Mucosa of rectum (tissue), 2 donors: ENCODE results near the gene PARD3B.

ENCODE experiments used
- H3K27ac ChIP-seq, 2 donors: one replicate each; pipeline ENCODE4 v1.7.0; 2013; ENCODE audit warnings: inconsistent platforms in 2 of 2, low read depth in 2 of 2, low read length in 2 of 2
- H3K27me3 ChIP-seq, 2 donors: one replicate each; pipeline ENCODE4 v1.7.0; 2013; ENCODE audit warnings: low read length in 2 of 2; ENCODE audit not compliant: control insufficient read depth in 2 of 2, insufficient read depth in 2 of 2
- H3K36me3 ChIP-seq, 2 donors: one replicate each; pipeline ENCODE4 v1.7.0; 2013; ENCODE audit warnings: low read length in 2 of 2; ENCODE audit not compliant: control insufficient read depth in 2 of 2, insufficient read depth in 2 of 2
- H3K4me1 ChIP-seq, 2 donors: one replicate each; pipeline ENCODE4 v1.7.0; 2013; ENCODE audit warnings: low read length in 2 of 2, mild to moderate bottlenecking in 1 of 2; ENCODE audit not compliant: control insufficient read depth in 2 of 2, insufficient read depth in 2 of 2
- H3K4me3 ChIP-seq, 2 donors: one replicate each; pipeline ENCODE4 v1.7.0; 2013; ENCODE audit warnings: low read length in 2 of 2
- H3K9ac ChIP-seq, 2 donors: one replicate each; pipeline ENCODE4 v1.7.0; 2013; ENCODE audit warnings: low read length in 2 of 2, low read depth in 1 of 2, mild to moderate bottlenecking in 1 of 2
- H3K9me3 ChIP-seq, 2 donors: one replicate each; pipeline ENCODE4 v1.7.0; 2013; ENCODE audit warnings: low read length in 2 of 2; ENCODE audit not compliant: control insufficient read depth in 2 of 2
- donor health status: healthy.
- donor health status: Normal muscosa, but diverticular disease.

PARD3B gene

DNA sequence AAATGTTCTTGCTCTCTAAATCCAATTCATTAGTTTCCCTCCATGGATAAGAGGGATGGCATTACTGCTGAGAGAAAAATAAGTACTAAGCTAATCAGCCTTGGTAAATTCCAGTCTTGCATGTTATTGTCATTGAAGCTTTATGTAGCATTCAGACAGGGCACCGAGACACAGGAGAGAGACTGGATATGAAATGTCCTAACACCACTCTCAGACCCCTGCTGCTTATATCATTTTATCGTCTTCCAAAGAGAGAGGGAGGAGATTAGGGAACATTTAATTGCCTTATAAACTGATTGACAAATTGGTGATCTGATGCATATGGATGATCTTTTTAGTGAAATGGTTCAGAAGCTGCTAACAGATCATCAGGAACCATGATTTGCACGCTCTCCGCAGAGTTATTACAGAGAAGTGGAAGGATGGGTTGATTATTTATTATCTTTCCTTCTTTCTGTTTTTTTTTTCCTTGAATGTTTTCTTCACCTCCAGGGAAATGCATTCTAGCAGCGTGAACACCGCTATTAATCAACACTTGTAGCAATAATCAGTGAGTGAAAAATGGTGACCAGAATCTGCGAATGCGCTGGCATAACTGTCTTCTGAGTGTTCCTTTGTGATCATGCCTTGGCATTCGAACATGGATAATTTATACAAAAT is 986.3 kb downstream of the PARD3B start:
- H3K9ac ChIP-seq: no peak overlapping the region
- H3K27me3 ChIP-seq: no peaks in the 10 kb centered on the region
- no peak overlapping the region for H3K4me3 ChIP-seq
- no peaks in the 10 kb centered on the region for H3K4me1 ChIP-seq
- no peaks in the 10 kb centered on the region for H3K9me3 ChIP-seq
- H3K36me3 ChIP-seq: no peaks in the 10 kb centered on the region
- H3K27ac ChIP-seq: no peak overlapping the region

DNA sequence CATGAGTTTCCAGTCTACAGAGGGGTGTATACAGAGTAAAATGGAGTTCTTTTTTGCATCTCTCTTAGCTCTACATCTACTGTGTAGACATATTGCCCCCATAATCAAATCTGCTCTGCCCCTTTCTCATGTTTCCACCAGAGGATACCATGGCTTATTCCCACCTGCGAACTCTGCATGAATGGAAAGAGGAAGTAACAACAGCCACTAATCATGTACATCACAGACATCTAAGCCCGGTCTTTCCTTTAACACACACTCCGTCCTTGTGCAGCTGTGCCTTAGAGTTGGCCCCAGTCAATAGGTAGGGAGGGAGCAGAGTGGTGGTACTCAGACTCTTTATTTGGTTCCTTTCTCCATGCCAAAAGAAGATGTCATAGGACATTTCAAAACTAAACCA is 989.7 kb downstream of the PARD3B start:
- Histone ChIP-seq H3K4me3 (no peak overlapping the region), H3K36me3 (no peaks in the 10 kb centered on the region), H3K9me3 (no peaks in the 10 kb centered on the region), H3K9ac (no peak overlapping the region), H3K4me1 (no peaks in the 10 kb centered on the region), H3K27me3 (no peaks in the 10 kb centered on the region), H3K27ac (no peak overlapping the region)

DNA sequence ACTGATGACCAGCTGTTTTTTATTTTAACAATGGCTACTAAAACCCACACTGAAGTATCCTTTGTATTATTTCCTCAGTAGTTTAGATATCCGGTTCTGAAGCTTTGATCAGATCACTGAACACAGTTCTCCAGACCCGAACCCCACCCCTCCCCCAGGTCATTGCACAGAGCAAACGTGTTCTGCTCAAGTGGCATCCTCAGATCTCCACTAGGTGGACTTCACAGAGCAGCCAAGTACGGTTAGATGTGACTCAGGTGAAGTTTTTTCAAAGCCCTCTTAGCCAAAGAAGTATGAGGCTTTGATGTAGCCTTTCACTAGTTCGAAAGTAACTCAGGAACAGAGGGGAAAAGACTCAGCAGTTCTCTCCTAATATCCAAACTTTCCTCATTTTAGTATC is 994.3 kb downstream of the PARD3B start:
- H3K27ac ChIP-seq: no peak overlapping the region

DNA sequence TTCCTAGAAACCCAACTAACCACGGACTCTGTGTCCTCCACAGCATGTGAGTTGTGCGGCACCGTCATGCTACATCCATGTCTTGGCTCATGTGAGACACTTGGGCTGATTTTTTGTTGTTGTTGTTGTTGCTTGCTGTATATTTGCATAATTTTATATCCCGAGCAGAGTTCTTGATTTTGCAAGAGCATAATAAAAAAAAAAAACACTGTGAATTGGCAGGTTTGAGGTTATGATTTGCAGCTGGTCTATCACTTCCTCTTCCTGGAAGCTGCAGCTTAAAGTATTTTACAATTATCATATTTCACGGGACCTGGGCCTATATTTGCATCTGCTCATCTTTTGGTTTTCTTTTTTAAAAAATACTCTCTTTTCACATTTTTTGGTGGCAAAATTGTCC is 994.8 kb downstream of the PARD3B start:
- no peak overlapping the region for H3K9ac ChIP-seq
- H3K4me3 ChIP-seq: no peak overlapping the region
- no peaks in the 10 kb centered on the region for H3K4me1 ChIP-seq
- no peak overlapping the region for H3K27ac ChIP-seq
- no peaks in the 10 kb centered on the region for H3K27me3 ChIP-seq
- H3K36me3 ChIP-seq: no peaks in the 10 kb centered on the region
- H3K9me3 ChIP-seq: no peaks in the 10 kb centered on the region

More for the DNA sequence above, 994.3 kb downstream of the PARD3B start:
- no peaks in the 10 kb centered on the region for H3K4me1 ChIP-seq
- H3K9me3 ChIP-seq: no peaks in the 10 kb centered on the region
- no peaks in the 10 kb centered on the region for H3K27me3 ChIP-seq
- no peak overlapping the region for H3K4me3 ChIP-seq
- H3K9ac ChIP-seq: no peak overlapping the region
- no peaks in the 10 kb centered on the region for H3K36me3 ChIP-seq

DNA sequence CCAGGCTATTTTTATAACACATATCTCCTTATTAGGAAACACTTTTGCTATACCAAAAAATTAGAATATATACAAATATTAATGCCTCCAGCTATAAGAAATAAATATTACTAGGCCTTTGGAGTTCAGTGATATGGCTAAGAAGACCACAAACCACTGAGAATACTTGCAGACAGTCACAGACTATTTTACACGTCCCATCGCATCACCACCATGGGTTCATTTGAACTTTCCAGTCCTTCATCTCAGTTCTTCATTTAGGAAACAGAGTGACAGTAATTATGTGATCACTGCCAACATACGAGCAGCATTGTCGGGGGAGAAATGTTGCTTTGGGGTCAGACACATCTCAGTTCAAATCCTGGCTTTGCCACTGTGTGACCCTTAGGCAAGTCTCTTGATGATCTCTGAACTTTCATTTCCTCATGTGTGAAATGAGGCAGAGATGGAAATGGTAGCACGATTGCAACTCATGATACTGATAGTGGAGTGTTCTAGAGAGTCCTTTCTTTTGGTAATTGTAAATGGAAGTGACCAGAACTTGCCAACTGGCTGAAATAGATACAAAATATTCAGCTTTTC is 998.1 kb downstream of the PARD3B start:
- Histone ChIP-seq H3K27ac (no peak overlapping the region), H3K9me3 (no peaks in the 10 kb centered on the region), H3K4me3 (no peak overlapping the region), H3K4me1 (no peaks in the 10 kb centered on the region), H3K27me3 (no peaks in the 10 kb centered on the region), H3K9ac (no peak overlapping the region), H3K36me3 (no peaks in the 10 kb centered on the region)

DNA sequence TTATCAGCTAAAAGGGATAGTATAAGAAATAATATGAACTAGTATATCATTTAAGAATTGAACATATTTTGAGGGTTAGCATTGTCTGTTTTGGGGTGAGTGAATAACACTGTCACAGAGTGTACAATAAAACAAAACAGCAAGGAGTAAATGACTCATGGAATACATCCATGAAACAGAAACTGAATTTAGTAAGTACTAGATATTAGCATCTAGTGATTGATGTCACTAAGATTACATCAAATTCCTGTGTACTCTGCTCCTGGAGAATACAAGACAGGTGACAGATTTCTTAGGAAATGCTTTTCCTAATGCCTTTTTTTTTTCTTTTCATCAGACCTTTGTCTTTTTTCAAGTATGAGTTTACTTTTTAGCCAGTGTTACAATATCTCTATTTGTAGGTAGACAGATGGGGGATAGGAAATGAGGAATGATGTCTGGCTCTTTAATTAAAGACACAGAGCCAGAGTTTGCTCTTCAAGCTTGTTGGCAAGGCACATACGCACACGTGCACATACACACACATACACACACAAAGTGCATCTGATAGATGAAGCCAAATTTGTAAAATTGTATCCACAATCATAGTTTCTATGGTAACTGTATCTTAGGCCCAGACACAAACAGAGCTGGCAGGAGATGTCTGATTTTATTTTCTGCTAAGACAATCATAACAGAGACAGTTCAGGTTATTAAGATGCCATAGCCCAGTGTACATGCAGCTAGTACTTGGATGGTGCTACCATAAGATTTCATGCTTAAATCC is 998.8 kb downstream of the PARD3B start:
- no peaks in the 10 kb centered on the region for H3K27me3 ChIP-seq
- H3K27ac ChIP-seq: no peak overlapping the region
- no peaks in the 10 kb centered on the region for H3K9me3 ChIP-seq
- H3K36me3 ChIP-seq: no peaks in the 10 kb centered on the region
- H3K4me1 ChIP-seq: no peaks in the 10 kb centered on the region
- no peak overlapping the region for H3K4me3 ChIP-seq
- H3K9ac ChIP-seq: no peak overlapping the region

DNA sequence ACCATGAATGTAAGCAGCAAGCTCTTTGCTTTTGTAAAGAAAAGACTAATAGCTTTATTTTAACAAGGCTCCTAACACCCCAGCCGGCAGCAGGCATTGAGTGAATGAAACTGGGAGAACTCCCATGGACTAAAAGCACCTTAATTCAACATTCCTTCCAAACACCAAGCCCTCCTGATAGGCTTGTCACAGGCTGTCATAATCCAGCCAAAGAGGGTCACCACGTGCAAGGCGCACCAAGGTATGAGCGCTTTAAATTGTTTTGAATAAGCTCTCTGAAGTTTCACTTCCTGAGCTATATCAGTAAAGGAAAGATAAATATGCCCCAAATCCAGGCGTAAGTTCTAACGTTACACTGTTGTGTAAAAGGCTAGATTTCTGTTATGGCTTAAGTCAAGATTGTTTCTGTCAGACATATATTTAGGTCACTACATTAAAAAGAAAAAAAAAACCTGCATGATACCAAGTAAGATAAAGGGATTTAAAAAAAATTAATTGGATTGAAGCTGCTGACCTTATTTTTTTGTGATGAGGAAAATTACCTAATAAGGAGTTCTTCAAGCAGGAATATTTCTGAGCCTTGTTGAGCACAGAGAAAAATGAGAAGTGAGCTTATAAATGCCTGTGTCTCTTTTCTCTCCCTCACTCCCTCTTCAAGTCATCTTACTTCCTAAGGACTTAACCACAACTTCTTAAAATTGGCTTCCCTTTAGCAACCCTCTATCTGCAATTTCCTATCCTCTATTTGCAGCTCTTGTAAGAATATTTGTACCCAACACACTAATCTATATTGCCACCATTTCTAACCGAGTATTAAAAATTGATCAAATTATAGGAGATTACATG is 1000.9 kb downstream of the PARD3B start:
- Histone ChIP-seq H3K9ac (no peak overlapping the region), H3K9me3 (no peaks in the 10 kb centered on the region), H3K4me3 (no peak overlapping the region), H3K36me3 (no peaks in the 10 kb centered on the region), H3K27ac (no peak overlapping the region), H3K4me1 (no peaks in the 10 kb centered on the region), H3K27me3 (no peaks in the 10 kb centered on the region)

DNA sequence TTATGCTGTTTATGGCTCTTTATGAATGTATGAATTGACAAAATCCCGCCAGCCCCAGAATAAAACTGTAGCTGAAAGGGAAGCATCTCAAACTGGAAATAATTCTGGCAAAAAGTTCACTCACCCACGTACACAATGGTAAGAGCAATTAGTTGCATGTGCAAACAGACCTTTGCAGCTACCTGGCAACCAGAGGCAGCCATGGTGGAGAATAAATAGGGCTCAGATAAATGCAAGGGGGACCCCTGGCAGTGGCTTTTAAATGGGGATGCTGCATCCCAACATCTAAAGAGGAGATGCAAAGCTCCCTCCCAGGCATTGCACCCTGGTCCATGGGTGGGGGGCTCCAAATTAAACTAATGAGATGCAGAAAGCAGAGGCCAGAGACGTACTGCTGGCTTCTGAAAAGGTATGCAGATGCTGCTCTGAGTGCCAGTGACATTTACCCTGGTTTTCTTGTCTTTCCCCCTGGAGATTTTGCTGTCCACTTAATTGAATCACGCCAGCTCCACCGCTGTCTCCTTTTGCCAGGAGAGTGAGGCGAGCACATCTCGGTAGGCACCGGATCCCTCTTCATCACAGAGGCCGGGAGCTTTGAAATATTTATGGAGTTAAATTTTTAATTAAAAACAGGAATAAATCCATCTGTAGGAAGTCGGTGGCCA is 1010.4 kb downstream of the PARD3B start:
- Histone ChIP-seq H3K4me3 (no peak overlapping the region), H3K9ac (no peak overlapping the region), H3K27me3 (no peaks in the 10 kb centered on the region), H3K36me3 (no peaks in the 10 kb centered on the region), H3K27ac (no peak overlapping the region), H3K9me3 (no peaks in the 10 kb centered on the region), H3K4me1 (no peaks in the 10 kb centered on the region)

DNA sequence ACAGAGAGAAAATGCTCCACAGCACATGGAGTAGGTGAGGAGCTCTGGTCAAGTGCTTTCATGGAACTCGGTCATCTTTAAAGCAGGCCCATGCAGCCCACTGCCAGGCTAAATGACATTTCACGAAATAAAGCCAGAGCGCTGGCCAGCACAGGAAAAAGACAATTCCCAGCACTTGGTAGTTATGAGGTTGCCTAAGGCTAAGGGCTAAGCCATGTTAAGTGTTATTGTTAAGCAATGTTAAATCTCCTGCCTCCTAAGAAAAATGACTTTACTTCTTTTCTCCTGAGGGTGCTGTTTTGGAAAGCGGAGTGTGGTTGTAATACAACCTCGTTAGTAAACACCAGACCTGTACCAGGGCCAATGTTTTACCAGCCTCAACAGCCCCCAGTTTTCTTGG is 1011.1 kb downstream of the PARD3B start:
- Histone ChIP-seq H3K9me3 (no peaks in the 10 kb centered on the region), H3K4me1 (no peaks in the 10 kb centered on the region), H3K36me3 (no peaks in the 10 kb centered on the region), H3K27me3 (no peaks in the 10 kb centered on the region), H3K27ac (no peak overlapping the region), H3K9ac (no peak overlapping the region), H3K4me3 (no peak overlapping the region)
